ENCODE data around the gene MAEA.

MAEA gene

DNA sequence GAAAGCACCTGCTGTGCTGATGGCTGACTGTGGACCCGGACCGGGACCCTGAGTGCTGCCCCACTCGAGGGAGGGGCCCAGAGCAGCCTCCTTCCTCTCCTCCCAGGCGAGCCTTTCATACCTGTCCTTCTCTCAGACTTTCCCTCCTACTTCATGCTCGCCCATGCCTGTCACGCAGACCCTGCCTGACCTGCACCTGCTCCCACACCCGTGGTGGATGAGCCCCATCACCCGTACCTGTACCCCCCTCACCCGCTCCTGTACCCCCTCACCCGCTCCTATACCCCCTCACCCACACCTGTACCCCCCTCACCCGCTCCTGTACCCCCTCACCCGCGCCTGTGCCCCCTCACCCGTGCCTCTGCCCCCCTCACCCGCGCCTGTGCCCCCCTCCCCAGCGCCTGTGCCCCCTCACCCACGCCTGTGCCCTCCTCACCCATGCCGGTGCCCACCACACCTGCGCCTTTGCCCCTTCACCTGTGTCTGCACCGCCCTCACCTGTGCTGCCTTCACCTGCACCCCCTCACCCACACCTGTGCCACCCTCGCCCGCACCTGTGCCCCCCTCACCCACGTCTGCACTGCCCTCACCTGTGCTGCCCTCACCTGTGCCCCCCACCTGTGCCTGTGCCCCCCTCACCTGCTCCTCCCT lies 5.8 kb downstream of the MAEA start:
- no peak overlapping the region for H3K4me2 ChIP-seq (ENCODE audit: insufficient read depth, low read length)
- peaks cover 28% of the 10 kb centered on the region for H3K4me1 ChIP-seq (ENCODE audit: insufficient read depth, low read length)
- H3K27ac ChIP-seq (ENCODE audit: low read length) = no peak overlapping the region
- H3K4me3 ChIP-seq (ENCODE audit: low read depth in 1 of 2, low read length in 2 of 2) = no peak overlapping the region
- H3K9ac ChIP-seq (ENCODE audit: low read depth, low read length) = no peak overlapping the region
- H2AFZ ChIP-seq (ENCODE audit: low read depth, low read length) = no peak overlapping the region
- H3K79me2 ChIP-seq (ENCODE audit: insufficient read depth, low read length) = peaks cover 98% of the 10 kb centered on the region
- TF ChIP-seq, protein P1, sequence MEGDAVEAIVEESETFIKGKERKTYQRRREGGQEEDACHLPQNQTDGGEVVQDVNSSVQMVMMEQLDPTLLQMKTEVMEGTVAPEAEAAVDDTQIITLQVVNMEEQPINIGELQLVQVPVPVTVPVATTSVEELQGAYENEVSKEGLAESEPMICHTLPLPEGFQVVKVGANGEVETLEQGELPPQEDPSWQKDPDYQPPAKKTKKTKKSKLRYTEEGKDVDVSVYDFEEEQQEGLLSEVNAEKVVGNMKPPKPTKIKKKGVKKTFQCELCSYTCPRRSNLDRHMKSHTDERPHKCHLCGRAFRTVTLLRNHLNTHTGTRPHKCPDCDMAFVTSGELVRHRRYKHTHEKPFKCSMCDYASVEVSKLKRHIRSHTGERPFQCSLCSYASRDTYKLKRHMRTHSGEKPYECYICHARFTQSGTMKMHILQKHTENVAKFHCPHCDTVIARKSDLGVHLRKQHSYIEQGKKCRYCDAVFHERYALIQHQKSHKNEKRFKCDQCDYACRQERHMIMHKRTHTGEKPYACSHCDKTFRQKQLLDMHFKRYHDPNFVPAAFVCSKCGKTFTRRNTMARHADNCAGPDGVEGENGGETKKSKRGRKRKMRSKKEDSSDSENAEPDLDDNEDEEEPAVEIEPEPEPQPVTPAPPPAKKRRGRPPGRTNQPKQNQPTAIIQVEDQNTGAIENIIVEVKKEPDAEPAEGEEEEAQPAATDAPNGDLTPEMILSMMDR (IDR thresholded peaks at IDR 0.05; ENCODE audit: borderline replicate concordance, extremely low read depth, low read length, poor library complexity, severe bottlenecking) = no peak
- TF ChIP-seq EZH2 (IDR thresholded peaks at IDR 0.05; ENCODE audit: borderline replicate concordance, low read depth, low read length, severe bottlenecking) = no peak
- no peak for ATAC-seq (ENCODE audit: insufficient read depth, low read depth)
- DNase-seq = no peak
- H3K36me3 ChIP-seq (ENCODE audit: insufficient read depth, low read length) = peaks cover 54% of the 10 kb centered on the region
- no peaks in the 10 kb centered on the region for H3K27me3 ChIP-seq (ENCODE audit: insufficient read depth, low read length, poor library complexity)
- H3K9me3 ChIP-seq (ENCODE audit: insufficient read depth, low read length, severe bottlenecking) = no peaks in the 10 kb centered on the region
- peaks cover 87% of the 10 kb centered on the region for H4K20me1 ChIP-seq (ENCODE audit: insufficient read depth, low read length)

DNA sequence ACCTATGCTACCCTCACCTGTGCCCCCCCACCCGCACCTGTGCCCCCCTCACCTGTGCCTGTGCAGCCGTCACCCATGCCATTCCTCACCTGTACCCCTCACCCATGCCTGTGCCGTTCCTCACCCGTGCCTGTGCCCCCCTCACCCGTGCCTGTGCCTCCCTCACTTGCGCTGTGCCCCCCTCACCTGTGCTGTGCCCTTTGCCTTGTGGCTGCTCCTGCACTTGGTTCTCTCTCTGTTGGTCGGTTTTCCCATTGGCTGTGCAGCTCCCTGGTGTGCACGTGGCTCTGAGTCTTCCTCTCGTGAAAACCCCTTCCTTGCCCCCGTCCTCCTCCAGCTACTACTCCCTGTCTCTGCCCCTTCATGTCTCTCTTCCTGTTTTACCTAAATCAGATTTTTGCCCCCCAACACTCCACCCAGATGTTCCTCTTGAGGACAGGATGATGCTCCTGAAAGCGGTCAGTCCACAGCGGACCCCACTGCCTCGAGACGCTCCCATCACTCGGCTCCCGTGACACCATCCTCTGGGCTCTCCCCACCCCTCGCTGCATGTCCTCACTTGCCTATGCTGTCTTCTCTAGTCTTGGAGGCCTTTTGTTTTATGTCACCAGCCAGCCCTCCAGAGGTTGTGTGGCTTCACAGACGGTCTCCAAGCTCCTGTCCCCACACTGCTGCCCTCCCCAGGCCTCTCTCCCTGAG lies 6.8 kb downstream of the MAEA start:
- ATAC-seq (ENCODE audit: insufficient read depth, low read depth) = no peak
- H3K79me2 ChIP-seq (ENCODE audit: insufficient read depth, low read length) = peaks cover 98% of the 10 kb centered on the region
- DNase-seq = no peak
- no peak for TF ChIP-seq EZH2 (IDR thresholded peaks at IDR 0.05; ENCODE audit: borderline replicate concordance, low read depth, low read length, severe bottlenecking)
- TF ChIP-seq, protein P1 (IDR thresholded peaks at IDR 0.05; ENCODE audit: borderline replicate concordance, extremely low read depth, low read length, poor library complexity, severe bottlenecking) = no peak
- no peaks in the 10 kb centered on the region for H3K9me3 ChIP-seq (ENCODE audit: insufficient read depth, low read length, severe bottlenecking)
- no peaks in the 10 kb centered on the region for H3K27me3 ChIP-seq (ENCODE audit: insufficient read depth, low read length, poor library complexity)
- H3K36me3 ChIP-seq (ENCODE audit: insufficient read depth, low read length) = peaks cover 58% of the 10 kb centered on the region
- H3K4me2 ChIP-seq (ENCODE audit: insufficient read depth, low read length) = no peak overlapping the region
- peaks cover 18% of the 10 kb centered on the region for H3K4me1 ChIP-seq (ENCODE audit: insufficient read depth, low read length)
- H3K4me3 ChIP-seq (ENCODE audit: low read depth in 1 of 2, low read length in 2 of 2) = no peak overlapping the region
- H3K9ac ChIP-seq (ENCODE audit: low read depth, low read length) = no peak overlapping the region
- no peak overlapping the region for H2AFZ ChIP-seq (ENCODE audit: low read depth, low read length)
- no peak overlapping the region for H3K27ac ChIP-seq (ENCODE audit: low read length)
- H4K20me1 ChIP-seq (ENCODE audit: insufficient read depth, low read length) = peaks cover 85% of the 10 kb centered on the region

DNA sequence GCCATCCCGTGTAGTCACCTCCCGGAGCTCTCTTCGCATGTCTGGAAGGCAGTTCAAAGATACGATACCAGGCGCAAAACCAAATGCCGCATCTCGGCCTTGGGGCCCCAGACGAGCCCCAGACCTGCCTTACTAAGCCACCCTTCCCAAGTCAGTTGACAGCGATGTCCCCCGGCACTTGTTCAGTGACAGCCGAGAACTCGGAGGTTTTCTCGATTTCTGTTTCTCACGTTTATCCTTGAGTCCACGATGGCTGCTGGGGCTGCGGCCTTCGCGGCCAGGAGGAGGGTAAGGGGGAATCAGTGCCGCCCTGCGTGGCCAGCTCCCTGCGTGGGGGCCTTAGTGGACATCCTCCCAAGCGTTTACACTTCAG lies 7.3 kb downstream of the MAEA start:
- no peak overlapping the region for H3K4me2 ChIP-seq (ENCODE audit: insufficient read depth, low read length)
- no peak for TF ChIP-seq EZH2 (IDR thresholded peaks at IDR 0.05; ENCODE audit: borderline replicate concordance, low read depth, low read length, severe bottlenecking)
- TF ChIP-seq, protein P1 (IDR thresholded peaks at IDR 0.05; ENCODE audit: borderline replicate concordance, extremely low read depth, low read length, poor library complexity, severe bottlenecking) = no peak
- ATAC-seq (ENCODE audit: insufficient read depth, low read depth) (no peak), DNase-seq (no peak)
- H3K4me1 ChIP-seq (ENCODE audit: insufficient read depth, low read length) = peaks cover 13% of the 10 kb centered on the region
- H3K4me3 ChIP-seq (ENCODE audit: low read depth in 1 of 2, low read length in 2 of 2) = no peak overlapping the region
- H3K27me3 ChIP-seq (ENCODE audit: insufficient read depth, low read length, poor library complexity) = no peaks in the 10 kb centered on the region
- H4K20me1 ChIP-seq (ENCODE audit: insufficient read depth, low read length) = peaks cover 82% of the 10 kb centered on the region
- H3K9me3 ChIP-seq (ENCODE audit: insufficient read depth, low read length, severe bottlenecking) = no peaks in the 10 kb centered on the region
- H3K79me2 ChIP-seq (ENCODE audit: insufficient read depth, low read length) = peaks cover 98% of the 10 kb centered on the region
- H3K36me3 ChIP-seq (ENCODE audit: insufficient read depth, low read length) = peaks cover 57% of the 10 kb centered on the region
- no peak overlapping the region for H2AFZ ChIP-seq (ENCODE audit: low read depth, low read length)
- no peak overlapping the region for H3K9ac ChIP-seq (ENCODE audit: low read depth, low read length)
- no peak overlapping the region for H3K27ac ChIP-seq (ENCODE audit: low read length)
